SK-N-SH treated with all-trans-retinoic acid at 6 μM for 48 hours (cell line): ENCODE results near the gene CD302.

Experiments used
- ARNTL ChIP-seq: fragments of 450-650 bp; formaldehyde crosslinking; IDR thresholded peaks from 2 replicates; pipeline ENCODE4 v1.5.0; 2020; ENCODE audit warnings: low read depth, mild to moderate bottlenecking, moderate library complexity, borderline replicate concordance
- ZFP3 ChIP-seq: fragments of 250-450 bp; sonication (Bioruptor Pico); IDR thresholded peaks from 2 replicates; pipeline ENCODE4 v1.5.0; 2020; ENCODE audit warnings: mild to moderate bottlenecking, moderate library complexity
- TF ChIP-seq, protein P1 (sequence below): fragments of 250-450 bp; sonication (Bioruptor Pico); IDR thresholded peaks from 2 replicates; pipeline ENCODE4 v1.5.1; 2020; ENCODE audit warnings: low read depth, mild to moderate bottlenecking, moderate library complexity
- TF ChIP-seq, protein P2 (sequence below): fragments of 250-450 bp; sonication (Bioruptor Pico); IDR thresholded peaks from 2 replicates; pipeline ENCODE4 v1.8.0; 2020; ENCODE audit warnings: mild to moderate bottlenecking, moderate library complexity, borderline replicate concordance

DNA sequence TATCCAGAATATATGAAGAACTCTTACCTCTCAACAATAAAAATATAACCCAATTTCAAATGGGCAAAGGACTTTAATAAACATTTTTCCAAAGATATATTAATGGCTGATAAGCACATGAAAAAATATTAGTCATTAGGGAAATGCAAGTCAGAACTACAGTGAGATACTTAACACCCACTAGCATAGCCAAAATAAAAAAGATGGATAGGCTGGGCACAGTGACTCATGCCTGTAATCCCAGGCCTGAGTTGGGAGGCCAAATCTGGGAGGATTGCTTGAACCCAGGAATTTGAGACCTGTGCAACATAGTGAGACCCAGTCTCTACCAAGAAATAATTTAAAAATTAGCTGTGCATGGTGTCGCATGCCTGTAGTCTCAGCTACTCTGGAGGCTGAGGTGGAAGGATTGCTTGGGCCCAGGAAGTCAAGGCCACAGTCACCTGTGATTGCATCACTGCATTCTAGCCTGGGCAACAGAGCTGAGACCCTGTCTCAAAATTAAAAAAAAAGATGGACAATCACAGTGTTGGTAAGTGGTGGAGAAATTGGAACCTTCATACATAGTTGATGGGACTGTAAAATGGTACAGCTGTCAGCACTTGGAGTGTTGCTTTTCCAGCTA, 60.6 kb downstream of the CD302 start:
- no peak for TF ChIP-seq ARNTL (CRISPR knock-in tag)
- TF ChIP-seq, protein P1, sequence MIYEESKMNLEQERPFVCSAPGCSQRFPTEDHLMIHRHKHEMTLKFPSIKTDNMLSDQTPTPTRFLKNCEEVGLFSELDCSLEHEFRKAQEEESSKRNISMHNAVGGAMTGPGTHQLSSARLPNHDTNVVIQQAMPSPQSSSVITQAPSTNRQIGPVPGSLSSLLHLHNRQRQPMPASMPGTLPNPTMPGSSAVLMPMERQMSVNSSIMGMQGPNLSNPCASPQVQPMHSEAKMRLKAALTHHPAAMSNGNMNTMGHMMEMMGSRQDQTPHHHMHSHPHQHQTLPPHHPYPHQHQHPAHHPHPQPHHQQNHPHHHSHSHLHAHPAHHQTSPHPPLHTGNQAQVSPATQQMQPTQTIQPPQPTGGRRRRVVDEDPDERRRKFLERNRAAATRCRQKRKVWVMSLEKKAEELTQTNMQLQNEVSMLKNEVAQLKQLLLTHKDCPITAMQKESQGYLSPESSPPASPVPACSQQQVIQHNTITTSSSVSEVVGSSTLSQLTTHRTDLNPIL (CRISPR knock-in tag): no peak
- TF ChIP-seq ZFP3 (CRISPR knock-in tag): no peak
- TF ChIP-seq, protein P2, sequence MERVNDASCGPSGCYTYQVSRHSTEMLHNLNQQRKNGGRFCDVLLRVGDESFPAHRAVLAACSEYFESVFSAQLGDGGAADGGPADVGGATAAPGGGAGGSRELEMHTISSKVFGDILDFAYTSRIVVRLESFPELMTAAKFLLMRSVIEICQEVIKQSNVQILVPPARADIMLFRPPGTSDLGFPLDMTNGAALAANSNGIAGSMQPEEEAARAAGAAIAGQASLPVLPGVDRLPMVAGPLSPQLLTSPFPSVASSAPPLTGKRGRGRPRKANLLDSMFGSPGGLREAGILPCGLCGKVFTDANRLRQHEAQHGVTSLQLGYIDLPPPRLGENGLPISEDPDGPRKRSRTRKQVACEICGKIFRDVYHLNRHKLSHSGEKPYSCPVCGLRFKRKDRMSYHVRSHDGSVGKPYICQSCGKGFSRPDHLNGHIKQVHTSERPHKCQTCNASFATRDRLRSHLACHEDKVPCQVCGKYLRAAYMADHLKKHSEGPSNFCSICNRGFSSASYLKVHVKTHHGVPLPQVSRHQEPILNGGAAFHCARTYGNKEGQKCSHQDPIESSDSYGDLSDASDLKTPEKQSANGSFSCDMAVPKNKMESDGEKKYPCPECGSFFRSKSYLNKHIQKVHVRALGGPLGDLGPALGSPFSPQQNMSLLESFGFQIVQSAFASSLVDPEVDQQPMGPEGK (CRISPR knock-in tag): no peak
